Measurements from ENCODE around the gene TICAM1.
"Not testable (repeated sequence)": the region's sequence is repeated elsewhere in the genome, so short reads cannot be mapped to it uniquely, and the experiment has no call there.

DNA sequence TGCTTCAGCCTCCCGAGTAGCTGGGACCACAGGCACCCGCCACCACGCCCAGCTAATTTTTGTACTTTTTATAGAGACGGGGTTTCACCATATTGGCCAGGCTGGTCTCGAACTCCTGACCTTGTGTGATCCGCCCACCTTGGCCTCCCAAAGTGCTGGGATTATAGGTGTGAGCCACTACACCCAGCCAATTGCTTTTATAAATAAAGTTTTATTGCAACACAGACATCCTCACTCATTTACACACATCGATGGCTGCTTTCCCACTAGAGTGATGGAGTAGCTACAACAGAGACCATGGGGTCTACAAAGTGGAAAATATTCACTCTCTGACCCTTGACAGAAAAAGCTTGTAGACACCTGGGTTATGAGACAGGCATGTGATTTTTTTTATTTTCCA, 9.2 kb downstream of the TICAM1 start:
- TF ChIP-seq, protein P1, sequence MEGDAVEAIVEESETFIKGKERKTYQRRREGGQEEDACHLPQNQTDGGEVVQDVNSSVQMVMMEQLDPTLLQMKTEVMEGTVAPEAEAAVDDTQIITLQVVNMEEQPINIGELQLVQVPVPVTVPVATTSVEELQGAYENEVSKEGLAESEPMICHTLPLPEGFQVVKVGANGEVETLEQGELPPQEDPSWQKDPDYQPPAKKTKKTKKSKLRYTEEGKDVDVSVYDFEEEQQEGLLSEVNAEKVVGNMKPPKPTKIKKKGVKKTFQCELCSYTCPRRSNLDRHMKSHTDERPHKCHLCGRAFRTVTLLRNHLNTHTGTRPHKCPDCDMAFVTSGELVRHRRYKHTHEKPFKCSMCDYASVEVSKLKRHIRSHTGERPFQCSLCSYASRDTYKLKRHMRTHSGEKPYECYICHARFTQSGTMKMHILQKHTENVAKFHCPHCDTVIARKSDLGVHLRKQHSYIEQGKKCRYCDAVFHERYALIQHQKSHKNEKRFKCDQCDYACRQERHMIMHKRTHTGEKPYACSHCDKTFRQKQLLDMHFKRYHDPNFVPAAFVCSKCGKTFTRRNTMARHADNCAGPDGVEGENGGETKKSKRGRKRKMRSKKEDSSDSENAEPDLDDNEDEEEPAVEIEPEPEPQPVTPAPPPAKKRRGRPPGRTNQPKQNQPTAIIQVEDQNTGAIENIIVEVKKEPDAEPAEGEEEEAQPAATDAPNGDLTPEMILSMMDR (IDR thresholded peaks at IDR 0.05): not testable (repeated sequence)
- not testable (repeated sequence) for TF ChIP-seq POLR2A, POLR2AphosphoS5, EP300 (IDR thresholded peaks at IDR 0.05)

Data from sigmoid colon (tissue), 4 donors.